ENCODE data around the gene CTSH. TPM values are rescaled to one million over a fixed set of nuclear protein-coding genes. Genes with fewer than 3 reads are reported as not detected.
"Not testable (repeated sequence)": the region's sequence is repeated elsewhere in the genome, so short reads cannot be mapped to it uniquely, and the experiment has no call there.

The CTSH gene
- total and polyA plus RNA-seq, 12 donors = 26.4 to 122 (median 62.5) TPM

DNA sequence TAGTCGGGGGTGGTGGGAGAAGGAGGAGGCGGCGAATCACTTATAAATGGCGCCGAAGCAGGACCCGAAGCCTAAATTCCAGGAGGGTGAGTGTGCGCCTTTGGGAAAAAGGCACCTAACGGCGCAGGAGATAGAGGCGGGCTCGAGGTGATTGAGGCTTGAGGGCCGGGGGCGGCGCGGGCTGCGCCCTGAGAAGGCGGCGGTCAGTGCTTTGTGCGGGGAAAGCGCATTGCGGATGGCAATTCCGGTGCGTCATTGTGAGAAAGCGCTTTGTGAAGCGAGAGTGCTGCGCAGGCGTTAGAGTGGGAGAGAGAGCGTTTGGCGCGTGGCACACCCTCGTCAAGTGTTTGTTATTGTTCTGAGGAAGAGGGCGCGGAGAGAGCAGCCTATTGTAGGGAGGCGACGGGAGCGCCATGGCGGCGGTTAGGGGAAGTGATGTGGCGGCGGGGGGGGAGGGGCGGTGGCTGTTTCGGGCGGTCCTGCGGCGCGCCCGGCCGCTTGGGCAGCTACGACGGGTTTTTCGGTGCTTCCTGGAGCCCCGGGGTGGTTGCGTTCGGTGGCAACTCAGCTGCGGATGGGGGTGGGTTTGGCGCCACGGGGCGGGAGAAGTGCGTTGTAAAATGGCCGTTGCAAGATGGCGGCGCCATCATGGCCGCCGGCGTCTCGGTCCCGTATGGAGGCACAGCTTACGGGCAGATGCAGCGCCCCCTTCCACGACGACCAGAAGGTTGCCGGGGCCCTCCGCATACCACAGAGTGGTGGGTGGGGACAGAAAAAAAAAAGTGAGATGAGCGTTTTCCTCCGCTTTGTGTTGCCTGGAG, 71.7 kb downstream of the CTSH start:
- TF ChIP-seq, protein P1, sequence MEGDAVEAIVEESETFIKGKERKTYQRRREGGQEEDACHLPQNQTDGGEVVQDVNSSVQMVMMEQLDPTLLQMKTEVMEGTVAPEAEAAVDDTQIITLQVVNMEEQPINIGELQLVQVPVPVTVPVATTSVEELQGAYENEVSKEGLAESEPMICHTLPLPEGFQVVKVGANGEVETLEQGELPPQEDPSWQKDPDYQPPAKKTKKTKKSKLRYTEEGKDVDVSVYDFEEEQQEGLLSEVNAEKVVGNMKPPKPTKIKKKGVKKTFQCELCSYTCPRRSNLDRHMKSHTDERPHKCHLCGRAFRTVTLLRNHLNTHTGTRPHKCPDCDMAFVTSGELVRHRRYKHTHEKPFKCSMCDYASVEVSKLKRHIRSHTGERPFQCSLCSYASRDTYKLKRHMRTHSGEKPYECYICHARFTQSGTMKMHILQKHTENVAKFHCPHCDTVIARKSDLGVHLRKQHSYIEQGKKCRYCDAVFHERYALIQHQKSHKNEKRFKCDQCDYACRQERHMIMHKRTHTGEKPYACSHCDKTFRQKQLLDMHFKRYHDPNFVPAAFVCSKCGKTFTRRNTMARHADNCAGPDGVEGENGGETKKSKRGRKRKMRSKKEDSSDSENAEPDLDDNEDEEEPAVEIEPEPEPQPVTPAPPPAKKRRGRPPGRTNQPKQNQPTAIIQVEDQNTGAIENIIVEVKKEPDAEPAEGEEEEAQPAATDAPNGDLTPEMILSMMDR (IDR thresholded peaks at IDR 0.05) = peak in 8 of 9 donors; percentile 13 to 58 (median 40)

DNA sequence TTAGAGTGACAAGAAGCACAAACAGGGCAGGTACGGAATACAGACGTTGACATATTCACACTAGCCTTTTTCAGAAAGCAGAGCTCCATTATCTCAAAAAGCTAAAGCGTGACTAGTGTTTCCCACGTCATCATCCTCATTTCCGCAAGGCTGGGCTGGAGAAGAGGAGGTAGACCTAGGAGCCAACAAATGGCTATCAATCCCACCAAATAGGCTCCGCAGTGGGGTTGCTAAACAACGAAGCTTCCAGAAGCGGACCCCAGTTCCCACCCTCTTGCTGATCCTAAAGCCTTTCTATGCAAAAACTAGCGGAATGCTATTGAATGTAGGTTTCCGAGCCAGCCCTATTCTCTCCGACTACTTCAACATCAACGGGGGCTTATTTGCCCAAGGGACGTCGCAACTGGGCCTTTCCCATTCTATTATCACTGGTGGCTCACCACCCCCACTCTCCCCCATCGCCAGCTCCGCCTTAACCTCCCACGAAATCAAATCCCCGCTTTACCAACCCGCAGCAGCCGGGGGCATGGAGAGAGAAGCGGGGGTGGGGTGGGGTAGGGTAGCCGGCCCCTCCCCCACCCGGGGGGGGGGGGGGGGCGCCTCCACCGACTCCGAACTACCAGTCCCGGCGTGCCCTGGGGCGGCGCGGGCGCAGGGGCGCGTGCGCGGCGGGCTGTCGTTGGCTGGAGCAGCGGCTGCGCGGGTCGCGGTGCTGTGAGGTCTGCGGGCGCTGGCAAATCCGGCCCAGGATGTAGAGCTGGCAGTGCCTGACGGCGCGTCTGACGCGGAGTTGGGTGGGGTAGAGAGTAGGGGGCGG, 72.5 kb downstream of the CTSH start, which contains the start of gene MORF4L1:
TSS of gene MORF4L1 (plus strand) at position 736 of the 817 bp plus-strand sequence. CDS start 128 bp downstream, outside the sequence.
- Histone ChIP-seq H3K36me3 (no peaks in the 10 kb centered on the region), H3K27ac (peak within 1 kb of the TSS; percentile 92 to 100 (median 100)), H3K9me3 (no peaks in the 10 kb centered on the region), H3K4me3 (peak within 1 kb of the TSS; percentile 57 to 100 (median 93)), H3K4me1 (peaks cover under 1 to 40% (median 33%) of the 10 kb centered on the region in 9 donors), H3K27me3 (no peaks in the 10 kb centered on the region)
- DNase-seq (peak; percentile 94 to 97), ATAC-seq (peak; percentile 95 to 97 (median 96))
- TF ChIP-seq, protein P1 (IDR thresholded peaks at IDR 0.05) = no peak
- WGBS, 2 donors = 6% methylated on average over 49 to 50 of the region's 52 CpGs
- intact Hi-C loops (cut with DNase I) = loop anchor here in 3 of 10 donors (2.0 to 10.0 kb wide), 4 partner anchors 60 to 118 kb away; partner anchors contain the start of gene ADAMTS7 (in 3 of the 3)

More for the DNA sequence above, 71.7 kb downstream of the CTSH start:
- Histone ChIP-seq H3K4me3 (peak overlapping the region; percentile 57 to 100 (median 93)), H3K4me1 (peaks cover 6 to 48% (median 41%) of the 10 kb centered on the region in 9 donors), H3K9me3 (no peaks in the 10 kb centered on the region), H3K27ac (peak overlapping the region; percentile 92 to 100 (median 100)), H3K36me3 (no peaks in the 10 kb centered on the region), H3K27me3 (no peaks in the 10 kb centered on the region)
- WGBS, 2 donors = 0 to 1% methylated on average over 73 to 75 of the region's 75 CpGs
- ATAC-seq = peak; percentile 72 to 84 (median 78)
- peak; percentile 81 to 86 for DNase-seq
- intact Hi-C loops (cut with DNase I) = loop anchor here in 3 of 10 donors (2.0 to 10.0 kb wide), 4 partner anchors 61 to 118 kb away; partner anchors contain the start of gene ADAMTS7 (in 3 of the 3)

- H3K27me3 ChIP-seq, H3K36me3 ChIP-seq, H3K9me3 ChIP-seq, ATAC-seq, DNase-seq: not testable (repeated sequence)
- Histone ChIP-seq H3K27ac (peak overlapping the region in 8 of 10 donors; percentile 51 to 100 (median 100)), H3K4me3 (peak overlapping the region in 3 of 10 donors; percentile 64 to 98 (median 84)), H3K4me1 (peaks cover 0 to 32% (median 25%) of the 10 kb centered on the region in 9 donors)
- intact Hi-C loops (cut with DNase I) = loop anchor here in 3 of 10 donors (2.0 to 10.0 kb wide), 4 partner anchors 59 to 117 kb away; partner anchors contain the start of gene ADAMTS7 (in 3 of the 3)
- 89 to 90% methylated on average over 24 of the region's 24 CpGs for WGBS, 2 donors
Observed at GRCh38 chr15:78871483-78872127, 73.2 kb downstream of the CTSH start.

Other genes with a start within 250 kb of the CTSH start
- 10 to 100 TPM in 9 of 10 donors, 1 to 10 TPM in 1; 8.8 to 41.2 (median 17.9) TPM for gene ADAMTS7, start 133.6 kb downstream of the CTSH start, total RNA-seq
- 10 to 100 TPM in 1 of 2 donors, 1 to 10 TPM in 1; 3.5 to 47.0 TPM for gene ADAMTS7, start 133.6 kb downstream of the CTSH start, polyA plus RNA-seq
- gene MORF4L1, start 72.2 kb downstream of the CTSH start, total RNA-seq = 100 to 1,000 TPM; 317 to 399 (median 365) TPM
- 100 to 1,000 TPM; 119 to 280 TPM for gene MORF4L1, start 72.2 kb downstream of the CTSH start, polyA plus RNA-seq
- under 1 TPM in 2 of 10 donors, not detected in 8; 0.37 to 0.86 TPM for gene RASGRF1, start 145.7 kb upstream of the CTSH start, total RNA-seq
- under 1 TPM in 1 of 2 donors, not detected in 1; under 0.01 TPM for gene RASGRF1, start 145.7 kb upstream of the CTSH start, polyA plus RNA-seq